Skin epidermis (tissue), 12 donors: ENCODE measurements around the gene ZNF182.
"Not testable (repeated sequence)": the region's sequence is repeated elsewhere in the genome, so short reads cannot be mapped to it uniquely, and the experiment has no call there.

Experiments
- H3K27ac ChIP-seq, 21 experiments: fragments of 200-600 bp; sonication (generic) in 11 of 21; one replicate each; pipeline ENCODE4 v1.5.0; 2020; ENCODE audit warnings: mild to moderate bottlenecking in 3 of 21, inconsistent platforms in 2 of 21, moderate library complexity in 2 of 21
- H3K4me3 ChIP-seq, 7 experiments: fragments of 200-600 bp; sonication (generic) in 2 of 7; one replicate each; pipeline ENCODE4 v1.5.0; 2020; ENCODE audit warnings: inconsistent platforms in 2 of 7, mild to moderate bottlenecking in 2 of 7, moderate library complexity in 1 of 7

Gene ZNF182

GRCh38 chrX:47933946-47934345 is 69.8 kb downstream of the ZNF182 start:
- no peak overlapping the region for H3K27ac ChIP-seq

GRCh38 chrX:47931970-47932369 is 71.8 kb downstream of the ZNF182 start:
- not testable (repeated sequence) for H3K27ac ChIP-seq, H3K4me3 ChIP-seq

More at GRCh38 chrX:47933946-47934345, 69.8 kb downstream of the ZNF182 start:
- H3K4me3 ChIP-seq = no peak overlapping the region

GRCh38 chrX:47927212-47927611 is 76.6 kb downstream of the ZNF182 start:
- no peak overlapping the region for H3K4me3 ChIP-seq
- no peak overlapping the region for H3K27ac ChIP-seq
